WTC11 (cell line): ENCODE data around the gene ZC3H4. TPM values are rescaled to one million over a fixed set of nuclear protein-coding genes. Genes with fewer than 3 reads are reported as not detected.
A peak's percentile ranks its signal among the peaks of the same experiment; 100 is the strongest.

ENCODE experiments used
- ATAC-seq: fragments of 200-7000 bp; cut with Tn5 transposase; 2 replicates; pipeline ENCODE4 v1.10.0; 2021; ENCODE audit warnings: mild to moderate bottlenecking, moderate library complexity
- CTCF ChIA-PET: fragments of 300-600 bp; sonication (Branson Sonifier 250); formaldehyde crosslinking; loops from one replicate; lab custom pipeline; 2021; ENCODE audit warnings: antibody characterized with exemption; lab: Charles Lee
- POLR2A ChIA-PET: fragments of 350-600 bp; sonication (Branson Sonifier 250); formaldehyde crosslinking; loops from one replicate; lab custom pipeline; 2021; ENCODE audit warnings: antibody characterized with exemption; lab: Charles Lee
- DNase-seq: peaks from one replicate; pipeline ENCODE4 v3.0.0; 2021; ENCODE audit warnings: low spot score
- H3K27ac Mint-ChIP-seq: 2 replicates; pipeline ENCODE4 v1.8.0; 2021; ENCODE audit warnings: mixed read lengths
- H3K27me3 Mint-ChIP-seq: 2 replicates; pipeline ENCODE4 v1.8.0; 2021; ENCODE audit warnings: low read depth, mild to moderate bottlenecking, moderate library complexity, mixed read lengths
- H3K36me3 Mint-ChIP-seq: 2 replicates; pipeline ENCODE4 v1.8.0; 2021; ENCODE audit warnings: mixed read lengths
- H3K4me1 Mint-ChIP-seq: 2 replicates; pipeline ENCODE4 v1.8.0; 2022; ENCODE audit warnings: mixed read lengths
- H3K4me3 Mint-ChIP-seq: 2 replicates; pipeline ENCODE4 v1.8.0; 2021; ENCODE audit warnings: mild to moderate bottlenecking, moderate library complexity, mixed read lengths
- H3K9me3 Mint-ChIP-seq: 2 replicates; pipeline ENCODE4 v1.8.0; 2021; ENCODE audit warnings: mixed read lengths
- FOXK1 ChIP-seq: sonication (generic); formaldehyde crosslinking; IDR thresholded peaks from 2 replicates; pipeline ENCODE4 v1.8.0; 2022; ENCODE audit warnings: mild to moderate bottlenecking, moderate library complexity, missing genetic modification reagents
- GABPB1 ChIP-seq: sonication (generic); formaldehyde crosslinking; IDR thresholded peaks from 2 replicates; pipeline ENCODE4 v1.8.1; 2023; ENCODE audit warnings: mild to moderate bottlenecking, missing genetic modification reagents
- GRHL2 ChIP-seq: fragments of 250-450 bp; sonication (Bioruptor Pico); IDR thresholded peaks from 2 replicates; pipeline ENCODE4 v1.8.0; 2022; ENCODE audit warnings: mild to moderate bottlenecking, moderate library complexity; ENCODE audit not compliant: insufficient replicate concordance, severe bottlenecking
- HMGA2 ChIP-seq: fragments of 250-450 bp; sonication (Bioruptor Pico); IDR thresholded peaks from 2 replicates; pipeline ENCODE4 v1.4.0; 2021; ENCODE audit warnings: mild to moderate bottlenecking, moderate library complexity
- KAT7 ChIP-seq: sonication (generic); formaldehyde crosslinking; IDR thresholded peaks from 2 replicates; pipeline ENCODE4 v1.8.1; 2023; ENCODE audit warnings: missing genetic modification reagents, mild to moderate bottlenecking, borderline replicate concordance
- SOX15 ChIP-seq: fragments of 250-450 bp; sonication (Bioruptor Pico); IDR thresholded peaks from 2 replicates; pipeline ENCODE4 v1.9.0; 2021; ENCODE audit warnings: mild to moderate bottlenecking
- ZNF219 ChIP-seq: sonication (generic); formaldehyde crosslinking; IDR thresholded peaks from 2 replicates; pipeline ENCODE4 v1.8.0; 2023; ENCODE audit warnings: missing genetic modification reagents, mild to moderate bottlenecking, borderline replicate concordance
- total RNA-seq: library from RNA; stranded (reverse); gene quantifications from 3 replicates; pipeline ENCODE4 v1.2.3, GENCODE V29; 2021
- TF ChIP-seq, protein P1 (sequence below): sonication (generic); formaldehyde crosslinking; IDR thresholded peaks from 2 replicates; pipeline ENCODE4 v1.8.0; 2023; ENCODE audit warnings: missing genetic modification reagents, mild to moderate bottlenecking, borderline replicate concordance
- TF ChIP-seq, protein P2 (sequence below): sonication (generic); formaldehyde crosslinking; IDR thresholded peaks from 2 replicates; pipeline ENCODE4 v1.8.0; 2022; ENCODE audit warnings: mild to moderate bottlenecking, missing genetic modification reagents
- TF ChIP-seq, protein P3 (sequence below): fragments of 200-600 bp; IDR thresholded peaks from 2 replicates; pipeline ENCODE4 v1.8.0; 2022; ENCODE audit warnings: antibody characterized with exemption
- TF ChIP-seq, protein P4 (sequence below): sonication (generic); formaldehyde crosslinking; IDR thresholded peaks from 2 replicates; pipeline ENCODE4 v1.8.1; 2023; ENCODE audit warnings: mild to moderate bottlenecking, missing genetic modification reagents, moderate library complexity
- TF ChIP-seq, protein P5 (sequence below): sonication (generic); formaldehyde crosslinking; IDR thresholded peaks from 2 replicates; pipeline ENCODE4 v1.8.1; 2023; ENCODE audit warnings: mild to moderate bottlenecking, moderate library complexity, missing genetic modification reagents
- TF ChIP-seq, protein P6 (sequence below): sonication (generic); formaldehyde crosslinking; IDR thresholded peaks from 2 replicates; pipeline ENCODE4 v1.8.1; 2022; ENCODE audit warnings: missing genetic modification reagents, borderline replicate concordance

The ZC3H4 gene
- total RNA-seq, 1 experiment from 2014 or later, result 67.2 TPM

DNA sequence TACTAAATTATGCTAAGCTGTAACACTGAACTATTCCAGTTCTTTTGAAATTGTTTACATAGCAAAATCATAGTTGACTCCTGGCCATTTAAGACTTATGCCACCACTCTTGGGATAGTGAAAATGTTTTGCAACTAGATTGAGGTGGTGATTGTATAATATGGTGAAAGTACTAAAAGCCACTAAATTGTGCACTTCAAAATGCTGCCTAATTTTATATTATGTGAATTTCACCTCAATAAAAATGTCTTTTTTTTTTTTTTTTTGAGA, 12.0 kb upstream of the ZC3H4 start (continued):
- TF ChIP-seq, protein P1, sequence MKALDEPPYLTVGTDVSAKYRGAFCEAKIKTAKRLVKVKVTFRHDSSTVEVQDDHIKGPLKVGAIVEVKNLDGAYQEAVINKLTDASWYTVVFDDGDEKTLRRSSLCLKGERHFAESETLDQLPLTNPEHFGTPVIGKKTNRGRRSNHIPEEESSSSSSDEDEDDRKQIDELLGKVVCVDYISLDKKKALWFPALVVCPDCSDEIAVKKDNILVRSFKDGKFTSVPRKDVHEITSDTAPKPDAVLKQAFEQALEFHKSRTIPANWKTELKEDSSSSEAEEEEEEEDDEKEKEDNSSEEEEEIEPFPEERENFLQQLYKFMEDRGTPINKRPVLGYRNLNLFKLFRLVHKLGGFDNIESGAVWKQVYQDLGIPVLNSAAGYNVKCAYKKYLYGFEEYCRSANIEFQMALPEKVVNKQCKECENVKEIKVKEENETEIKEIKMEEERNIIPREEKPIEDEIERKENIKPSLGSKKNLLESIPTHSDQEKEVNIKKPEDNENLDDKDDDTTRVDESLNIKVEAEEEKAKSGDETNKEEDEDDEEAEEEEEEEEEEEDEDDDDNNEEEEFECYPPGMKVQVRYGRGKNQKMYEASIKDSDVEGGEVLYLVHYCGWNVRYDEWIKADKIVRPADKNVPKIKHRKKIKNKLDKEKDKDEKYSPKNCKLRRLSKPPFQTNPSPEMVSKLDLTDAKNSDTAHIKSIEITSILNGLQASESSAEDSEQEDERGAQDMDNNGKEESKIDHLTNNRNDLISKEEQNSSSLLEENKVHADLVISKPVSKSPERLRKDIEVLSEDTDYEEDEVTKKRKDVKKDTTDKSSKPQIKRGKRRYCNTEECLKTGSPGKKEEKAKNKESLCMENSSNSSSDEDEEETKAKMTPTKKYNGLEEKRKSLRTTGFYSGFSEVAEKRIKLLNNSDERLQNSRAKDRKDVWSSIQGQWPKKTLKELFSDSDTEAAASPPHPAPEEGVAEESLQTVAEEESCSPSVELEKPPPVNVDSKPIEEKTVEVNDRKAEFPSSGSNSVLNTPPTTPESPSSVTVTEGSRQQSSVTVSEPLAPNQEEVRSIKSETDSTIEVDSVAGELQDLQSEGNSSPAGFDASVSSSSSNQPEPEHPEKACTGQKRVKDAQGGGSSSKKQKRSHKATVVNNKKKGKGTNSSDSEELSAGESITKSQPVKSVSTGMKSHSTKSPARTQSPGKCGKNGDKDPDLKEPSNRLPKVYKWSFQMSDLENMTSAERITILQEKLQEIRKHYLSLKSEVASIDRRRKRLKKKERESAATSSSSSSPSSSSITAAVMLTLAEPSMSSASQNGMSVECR (CRISPR knock-in tag), result no peak
- TF ChIP-seq FOXK1 (CRISPR knock-in tag) (no peak), GRHL2 (no peak)

DNA sequence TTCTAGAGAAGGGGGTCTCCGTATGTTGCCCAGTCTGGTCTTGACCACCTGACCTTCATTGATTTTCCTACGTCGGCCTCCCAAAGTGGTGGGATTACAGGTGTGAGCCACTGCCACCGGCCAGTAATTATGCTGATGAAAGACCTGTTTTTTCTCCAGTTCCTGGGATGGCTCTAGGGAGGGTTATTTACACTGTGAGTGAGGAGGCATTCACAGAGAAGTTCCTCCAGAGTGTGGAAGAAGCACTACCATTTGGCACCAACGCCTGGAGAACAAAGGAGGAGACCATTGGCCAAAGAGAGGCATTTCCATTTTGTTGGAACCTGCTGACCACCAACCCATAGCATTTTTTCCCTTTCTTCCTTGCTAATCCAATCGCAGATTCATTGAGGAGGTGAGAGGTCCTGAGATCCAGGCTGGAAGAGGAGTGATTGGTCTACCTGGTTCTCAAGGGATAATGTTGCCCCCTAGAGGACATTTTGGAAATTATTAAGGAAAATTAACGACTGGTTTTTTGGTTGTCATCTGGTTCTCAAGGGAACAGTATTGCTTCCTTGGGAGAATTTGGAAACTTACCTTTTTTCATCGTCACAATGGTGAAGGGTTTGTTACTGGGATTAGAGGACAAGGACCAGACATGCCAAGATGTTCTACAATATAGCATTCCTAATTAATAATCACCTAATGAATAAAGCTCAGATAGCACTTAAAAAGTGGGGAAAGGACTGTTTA, 11.5 kb upstream of the ZC3H4 start:
- POLR2A ChIA-PET, result no interaction called here

More for the DNA sequence above, 11.5 kb upstream of the ZC3H4 start:
- H3K4me3 Mint-ChIP-seq, result no peak overlapping the region
- H3K27me3 Mint-ChIP-seq, result peaks cover 7% of the 10 kb centered on the region
- H3K9me3 Mint-ChIP-seq, result peaks cover 2% of the 10 kb centered on the region; the same call in 1 of the 2 replicates
- peak overlapping the region; percentile 69 for H3K27ac Mint-ChIP-seq
- H3K36me3 Mint-ChIP-seq, result no peaks in the 10 kb centered on the region
- no peak for TF ChIP-seq KAT7
- TF ChIP-seq, protein P2, sequence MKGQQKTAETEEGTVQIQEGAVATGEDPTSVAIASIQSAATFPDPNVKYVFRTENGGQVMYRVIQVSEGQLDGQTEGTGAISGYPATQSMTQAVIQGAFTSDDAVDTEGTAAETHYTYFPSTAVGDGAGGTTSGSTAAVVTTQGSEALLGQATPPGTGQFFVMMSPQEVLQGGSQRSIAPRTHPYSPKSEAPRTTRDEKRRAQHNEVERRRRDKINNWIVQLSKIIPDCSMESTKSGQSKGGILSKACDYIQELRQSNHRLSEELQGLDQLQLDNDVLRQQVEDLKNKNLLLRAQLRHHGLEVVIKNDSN (CRISPR knock-in tag), result no peak
- TF ChIP-seq HMGA2, result no peak
- TF ChIP-seq, protein P3, sequence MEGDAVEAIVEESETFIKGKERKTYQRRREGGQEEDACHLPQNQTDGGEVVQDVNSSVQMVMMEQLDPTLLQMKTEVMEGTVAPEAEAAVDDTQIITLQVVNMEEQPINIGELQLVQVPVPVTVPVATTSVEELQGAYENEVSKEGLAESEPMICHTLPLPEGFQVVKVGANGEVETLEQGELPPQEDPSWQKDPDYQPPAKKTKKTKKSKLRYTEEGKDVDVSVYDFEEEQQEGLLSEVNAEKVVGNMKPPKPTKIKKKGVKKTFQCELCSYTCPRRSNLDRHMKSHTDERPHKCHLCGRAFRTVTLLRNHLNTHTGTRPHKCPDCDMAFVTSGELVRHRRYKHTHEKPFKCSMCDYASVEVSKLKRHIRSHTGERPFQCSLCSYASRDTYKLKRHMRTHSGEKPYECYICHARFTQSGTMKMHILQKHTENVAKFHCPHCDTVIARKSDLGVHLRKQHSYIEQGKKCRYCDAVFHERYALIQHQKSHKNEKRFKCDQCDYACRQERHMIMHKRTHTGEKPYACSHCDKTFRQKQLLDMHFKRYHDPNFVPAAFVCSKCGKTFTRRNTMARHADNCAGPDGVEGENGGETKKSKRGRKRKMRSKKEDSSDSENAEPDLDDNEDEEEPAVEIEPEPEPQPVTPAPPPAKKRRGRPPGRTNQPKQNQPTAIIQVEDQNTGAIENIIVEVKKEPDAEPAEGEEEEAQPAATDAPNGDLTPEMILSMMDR, result peak; percentile 55
- peak; percentile 65; the same call in 1 of the 2 replicates for TF ChIP-seq GABPB1 (CRISPR knock-in tag)
- TF ChIP-seq, protein P4, sequence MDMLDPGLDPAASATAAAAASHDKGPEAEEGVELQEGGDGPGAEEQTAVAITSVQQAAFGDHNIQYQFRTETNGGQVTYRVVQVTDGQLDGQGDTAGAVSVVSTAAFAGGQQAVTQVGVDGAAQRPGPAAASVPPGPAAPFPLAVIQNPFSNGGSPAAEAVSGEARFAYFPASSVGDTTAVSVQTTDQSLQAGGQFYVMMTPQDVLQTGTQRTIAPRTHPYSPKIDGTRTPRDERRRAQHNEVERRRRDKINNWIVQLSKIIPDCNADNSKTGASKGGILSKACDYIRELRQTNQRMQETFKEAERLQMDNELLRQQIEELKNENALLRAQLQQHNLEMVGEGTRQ (CRISPR knock-in tag), result no peak
- TF ChIP-seq, protein P5, sequence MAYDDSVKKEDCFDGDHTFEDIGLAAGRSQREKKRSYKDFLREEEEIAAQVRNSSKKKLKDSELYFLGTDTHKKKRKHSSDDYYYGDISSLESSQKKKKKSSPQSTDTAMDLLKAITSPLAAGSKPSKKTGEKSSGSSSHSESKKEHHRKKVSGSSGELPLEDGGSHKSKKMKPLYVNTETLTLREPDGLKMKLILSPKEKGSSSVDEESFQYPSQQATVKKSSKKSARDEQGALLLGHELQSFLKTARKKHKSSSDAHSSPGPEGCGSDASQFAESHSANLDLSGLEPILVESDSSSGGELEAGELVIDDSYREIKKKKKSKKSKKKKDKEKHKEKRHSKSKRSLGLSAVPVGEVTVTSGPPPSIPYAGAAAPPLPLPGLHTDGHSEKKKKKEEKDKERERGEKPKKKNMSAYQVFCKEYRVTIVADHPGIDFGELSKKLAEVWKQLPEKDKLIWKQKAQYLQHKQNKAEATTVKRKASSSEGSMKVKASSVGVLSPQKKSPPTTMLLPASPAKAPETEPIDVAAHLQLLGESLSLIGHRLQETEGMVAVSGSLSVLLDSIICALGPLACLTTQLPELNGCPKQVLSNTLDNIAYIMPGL (CRISPR knock-in tag), result no peak
- no peak for TF ChIP-seq SOX15 (CRISPR knock-in tag)
- TF ChIP-seq GRHL2, result no peak
- TF ChIP-seq ZNF219 (CRISPR knock-in tag), result no peak
- TF ChIP-seq, protein P6, sequence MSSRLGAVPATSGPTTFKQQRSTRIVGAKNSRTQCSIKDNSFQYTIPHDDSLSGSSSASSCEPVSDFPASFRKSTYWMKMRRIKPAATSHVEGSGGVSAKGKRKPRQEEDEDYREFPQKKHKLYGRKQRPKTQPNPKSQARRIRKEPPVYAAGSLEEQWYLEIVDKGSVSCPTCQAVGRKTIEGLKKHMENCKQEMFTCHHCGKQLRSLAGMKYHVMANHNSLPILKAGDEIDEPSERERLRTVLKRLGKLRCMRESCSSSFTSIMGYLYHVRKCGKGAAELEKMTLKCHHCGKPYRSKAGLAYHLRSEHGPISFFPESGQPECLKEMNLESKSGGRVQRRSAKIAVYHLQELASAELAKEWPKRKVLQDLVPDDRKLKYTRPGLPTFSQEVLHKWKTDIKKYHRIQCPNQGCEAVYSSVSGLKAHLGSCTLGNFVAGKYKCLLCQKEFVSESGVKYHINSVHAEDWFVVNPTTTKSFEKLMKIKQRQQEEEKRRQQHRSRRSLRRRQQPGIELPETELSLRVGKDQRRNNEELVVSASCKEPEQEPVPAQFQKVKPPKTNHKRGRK (CRISPR knock-in tag), result no peak
- peaks cover 6% of the 10 kb centered on the region for H3K4me1 Mint-ChIP-seq
- DNase-seq, result no peak
- CTCF ChIA-PET, result interaction anchor here (0.7 to 2.0 kb wide), 14 partner anchors 9 to 415 kb away, joined by 3 to 22 read pairs (median 4); partner anchors contain the start of genes DHX34 and ZC3H4
- peak; percentile 93 for ATAC-seq
